Esophagus squamous epithelium (tissue), 4 donors: Measurements from ENCODE around the gene RNF149.

ENCODE experiments used
- POLR2A ChIP-seq, 4 donors: fragments of 450-650 bp; IDR thresholded peaks; one replicate each; pipeline ENCODE4 v1.6.1; 2017; ENCODE audit warnings: antibody characterized with exemption in 4 of 4, mild to moderate bottlenecking in 4 of 4, moderate library complexity in 3 of 4
- TF ChIP-seq, protein P1 (sequence below), 6 experiments: fragments of 450-650 bp in 4 of 6; fragments of 200-600 bp in 2 of 6; sonication (generic) in 2 of 6; IDR thresholded peaks; one replicate each; pipeline ENCODE4 v1.5.1; 2016 to 2019; ENCODE audit warnings: antibody characterized with exemption in 6 of 6, mild to moderate bottlenecking in 4 of 6, moderate library complexity in 4 of 6

DNA sequence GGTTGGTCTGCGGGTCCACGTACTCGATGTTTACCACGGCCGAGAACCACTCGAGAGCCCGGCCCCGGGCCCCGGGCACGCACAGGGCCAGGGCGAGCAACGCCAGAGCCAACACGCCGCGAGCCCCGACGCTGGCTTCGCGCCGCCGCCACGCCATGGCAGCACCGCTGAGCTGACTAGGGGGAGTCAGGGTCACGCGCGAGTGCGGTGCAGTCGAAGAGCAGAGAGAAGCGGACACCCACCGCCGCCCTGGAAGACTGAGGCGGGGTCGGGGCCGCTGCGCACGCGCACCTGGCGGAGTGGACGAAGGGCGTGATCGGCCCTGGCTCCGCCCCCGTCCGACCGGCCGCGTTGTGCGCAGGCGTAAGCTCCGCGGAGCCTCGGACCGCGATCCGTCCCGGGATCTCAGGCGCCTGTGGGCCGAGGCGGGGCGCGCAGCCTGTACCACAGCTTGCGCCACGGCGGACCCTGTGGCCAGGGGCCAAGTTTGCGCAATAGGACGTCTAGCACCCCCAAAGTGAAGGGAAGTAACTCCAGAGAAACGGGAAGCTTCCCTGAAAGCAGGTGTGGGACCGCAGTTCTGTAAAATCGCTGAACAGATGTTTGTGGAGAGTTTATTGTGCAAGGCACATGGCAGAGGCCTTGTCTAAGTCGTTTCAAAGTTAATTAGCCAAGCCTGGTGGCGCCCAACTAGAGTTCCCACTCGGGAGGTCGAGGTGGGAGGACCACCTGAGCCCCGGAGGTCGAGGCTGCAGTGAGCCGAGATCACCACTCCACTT, at the start of gene RNF149:
- TF ChIP-seq, protein P1, sequence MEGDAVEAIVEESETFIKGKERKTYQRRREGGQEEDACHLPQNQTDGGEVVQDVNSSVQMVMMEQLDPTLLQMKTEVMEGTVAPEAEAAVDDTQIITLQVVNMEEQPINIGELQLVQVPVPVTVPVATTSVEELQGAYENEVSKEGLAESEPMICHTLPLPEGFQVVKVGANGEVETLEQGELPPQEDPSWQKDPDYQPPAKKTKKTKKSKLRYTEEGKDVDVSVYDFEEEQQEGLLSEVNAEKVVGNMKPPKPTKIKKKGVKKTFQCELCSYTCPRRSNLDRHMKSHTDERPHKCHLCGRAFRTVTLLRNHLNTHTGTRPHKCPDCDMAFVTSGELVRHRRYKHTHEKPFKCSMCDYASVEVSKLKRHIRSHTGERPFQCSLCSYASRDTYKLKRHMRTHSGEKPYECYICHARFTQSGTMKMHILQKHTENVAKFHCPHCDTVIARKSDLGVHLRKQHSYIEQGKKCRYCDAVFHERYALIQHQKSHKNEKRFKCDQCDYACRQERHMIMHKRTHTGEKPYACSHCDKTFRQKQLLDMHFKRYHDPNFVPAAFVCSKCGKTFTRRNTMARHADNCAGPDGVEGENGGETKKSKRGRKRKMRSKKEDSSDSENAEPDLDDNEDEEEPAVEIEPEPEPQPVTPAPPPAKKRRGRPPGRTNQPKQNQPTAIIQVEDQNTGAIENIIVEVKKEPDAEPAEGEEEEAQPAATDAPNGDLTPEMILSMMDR (IDR thresholded peaks at IDR 0.05) = peak in 4 of 6 experiments; percentile 30 to 36 (median 34)
- peak in 3 of 4 donors; percentile 91 to 100 (median 95) for TF ChIP-seq POLR2A (IDR thresholded peaks at IDR 0.05)
